ENCODE measurements around the gene NGRN. TPM values are rescaled to one million over a fixed set of nuclear protein-coding genes. Genes with fewer than 3 reads are reported as not detected.

The NGRN gene
- total and polyA plus RNA-seq, 2 experiments from 2014 or later: 88.9 to 131 TPM

- no peak for TF ChIP-seq ZNF462 (CRISPR knock-in tag; IDR thresholded peaks at IDR 0.05)
- TF ChIP-seq STAT1 (IDR thresholded peaks at IDR 0.05; ENCODE audit: unreplicated experiment): no peak
- TF ChIP-seq CREB1 (CRISPR knock-in tag; IDR thresholded peaks at IDR 0.05; ENCODE audit: low read depth): no peak
- no peak for TF ChIP-seq EZH2 (IDR thresholded peaks at IDR 0.05; ENCODE audit: low read depth, unreplicated experiment)
- TF ChIP-seq NANOG (IDR thresholded peaks at IDR 0.05; ENCODE audit: borderline replicate concordance): no peak
These were observed 3.0 kb upstream of the NGRN start (continued) for GRCh38 chr15:90262426-90262825.

- H3K79me2 ChIP-seq (replicated peaks; ENCODE audit: insufficient read depth): peaks cover 42% of the 10 kb centered on the region
- TF ChIP-seq STAT1 (IDR thresholded peaks at IDR 0.05; ENCODE audit: unreplicated experiment) (no peak), POLR2AphosphoS5 (IDR thresholded peaks at IDR 0.05; ENCODE audit: low read depth) (no peak), ETS1 (IDR thresholded peaks at IDR 0.05) (no peak), ZNF114 (CRISPR knock-in tag; IDR thresholded peaks at IDR 0.05) (no peak), JUNB (IDR thresholded peaks at IDR 0.05; ENCODE audit: unreplicated experiment) (no peak), EZH2 (IDR thresholded peaks at IDR 0.05; ENCODE audit: low read depth, unreplicated experiment) (no peak), ZNF331 (CRISPR knock-in tag; IDR thresholded peaks at IDR 0.05; ENCODE audit: low read depth) (no peak), CTCF (conservative IDR thresholded peaks at IDR 0.05; ENCODE audit: low read depth in 2 of 2) (no peak)
These were observed 801 bp upstream of the NGRN start for GRCh38 chr15:90264671-90265070.

More at GRCh38 chr15:90264671-90265070, 801 bp upstream of the NGRN start:
- peaks cover 14% of the 10 kb centered on the region for H3K27me3 Mint-ChIP-seq (ENCODE audit: insufficient read depth, low read depth, poor library complexity)
- Histone ChIP-seq H2AFZ (peak overlapping the region; percentile 93; the same call in 1 of the 2 replicates), H3F3A (replicated peaks; ENCODE audit: low read depth) (peaks cover 10% of the 10 kb centered on the region; the same call in 1 of the 2 replicates), H3K27me3 (ENCODE audit: insufficient read depth) (no peaks in the 10 kb centered on the region), H3K4me1 (ENCODE audit: insufficient read depth) (peaks cover 20% of the 10 kb centered on the region), H3K4me2 (peak overlapping the region; percentile 89), H3K36me3 (ENCODE audit: insufficient read depth) (peaks cover 11% of the 10 kb centered on the region; the same call in 1 of the 2 replicates), H3K9me2 (ENCODE audit: insufficient read depth) (no peaks in the 10 kb centered on the region), H3K27ac (ENCODE audit: low read depth) (peak overlapping the region; percentile 96), H3K4me3 (peak overlapping the region; percentile 76), H4K20me1 (replicated peaks; ENCODE audit: insufficient read depth) (peaks cover 23% of the 10 kb centered on the region)
- peak overlapping the region; percentile 98 for H3K4me3 Mint-ChIP-seq
- H3K27ac Mint-ChIP-seq: peak overlapping the region; percentile 99
- DNase-seq (ENCODE audit: low spot score) (no peak), ATAC-seq (0 out of 3 replicates have a peak, but pooled peaks have one; percentile 2)
- H3K9me3 Mint-ChIP-seq: no peaks in the 10 kb centered on the region
- peaks cover 31% of the 10 kb centered on the region for H3K36me3 Mint-ChIP-seq (ENCODE audit: low read depth)
- peaks cover 22% of the 10 kb centered on the region for H3K4me1 Mint-ChIP-seq
